ENCODE results near the gene CSTPP1.

Gene CSTPP1, protein sequence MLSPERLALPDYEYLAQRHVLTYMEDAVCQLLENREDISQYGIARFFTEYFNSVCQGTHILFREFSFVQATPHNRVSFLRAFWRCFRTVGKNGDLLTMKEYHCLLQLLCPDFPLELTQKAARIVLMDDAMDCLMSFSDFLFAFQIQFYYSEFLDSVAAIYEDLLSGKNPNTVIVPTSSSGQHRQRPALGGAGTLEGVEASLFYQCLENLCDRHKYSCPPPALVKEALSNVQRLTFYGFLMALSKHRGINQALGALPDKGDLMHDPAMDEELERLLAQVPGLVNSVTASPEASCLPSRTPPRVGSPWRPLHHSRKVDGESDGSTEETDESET

GRCh38 chr11:46936138-46937110 lies at the start of gene CSTPP1:
Gene CSTPP1 (plus strand): TSS chr11:46936761. CDS start chr11:46936806, 45 bp downstream.
- peak; percentile 97 for DNase-seq

DNA sequence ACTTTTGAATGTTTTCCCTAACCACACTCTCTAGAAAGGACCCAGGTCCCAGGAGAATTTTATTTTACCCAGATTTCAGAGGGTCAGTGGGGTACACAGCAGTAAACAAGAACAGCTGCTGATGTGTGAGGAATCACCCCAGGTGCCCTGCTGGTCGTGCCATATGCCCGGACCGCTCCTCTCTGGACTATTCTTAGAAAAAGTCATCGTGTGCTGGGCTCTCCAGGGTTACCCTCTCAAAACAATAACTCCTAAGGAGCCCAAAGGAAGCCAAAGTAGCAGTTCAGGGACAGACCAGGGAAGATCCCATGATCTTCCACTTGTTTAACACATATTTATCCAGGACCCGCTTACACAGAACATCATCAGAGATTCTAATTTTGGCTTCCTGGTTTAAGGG lies 47.9 kb upstream of the CSTPP1 start:
- no peak for DNase-seq

- no peak for DNase-seq
These were observed 47.3 kb upstream of the CSTPP1 start for GRCh38 chr11:46889251-46889650.

GRCh38 chr11:46889689-46890475 lies 46.7 kb upstream of the CSTPP1 start:
- DNase-seq: peak; percentile 80

- no peak for DNase-seq
These were observed 45.9 kb upstream of the CSTPP1 start for GRCh38 chr11:46890665-46891064.

DNA sequence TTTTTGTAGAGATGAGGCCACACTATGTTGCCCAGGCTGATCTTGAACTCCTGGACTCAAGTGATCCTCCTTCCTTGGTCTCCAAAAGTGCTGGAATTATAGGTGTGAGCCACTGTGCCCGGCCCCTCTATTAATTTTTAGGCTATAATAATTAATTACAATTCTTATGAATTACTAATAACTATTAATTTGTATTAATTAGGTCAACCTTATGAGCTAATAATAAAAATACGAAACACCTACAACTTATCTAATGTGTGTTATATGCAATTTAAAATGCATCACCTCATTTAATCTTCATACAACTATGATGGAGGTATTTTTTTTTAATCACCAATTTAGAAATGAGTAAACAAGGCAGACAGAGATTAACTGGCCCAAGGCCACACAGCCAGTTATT lies 44.5 kb upstream of the CSTPP1 start:
- no peak for DNase-seq

- DNase-seq: no peak
These were observed 43.7 kb upstream of the CSTPP1 start for GRCh38 chr11:46892838-46893237.

DNA sequence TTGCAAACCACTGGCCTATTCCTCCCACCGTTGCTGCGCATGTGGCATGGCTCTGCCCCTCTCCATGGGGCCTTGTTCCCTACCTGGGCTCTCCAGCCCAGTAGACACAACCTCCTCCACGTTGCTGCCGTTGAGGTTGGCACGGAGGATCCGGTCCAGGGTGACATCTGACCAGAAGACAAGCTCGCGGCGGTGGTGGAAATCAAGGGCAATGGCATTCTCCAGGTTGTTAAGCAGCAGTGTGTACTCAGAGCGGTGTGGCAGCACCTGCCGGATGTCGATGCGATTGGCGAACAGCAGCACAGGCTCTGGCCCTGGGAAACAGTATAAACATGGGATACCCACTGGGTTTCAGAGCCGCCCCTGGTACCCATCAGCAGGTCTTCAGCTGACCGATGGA lies 42.1 kb upstream of the CSTPP1 start:
- no peak for DNase-seq

- no peak for DNase-seq
These were observed 41.6 kb upstream of the CSTPP1 start for GRCh38 chr11:46894961-46895360.

DNA sequence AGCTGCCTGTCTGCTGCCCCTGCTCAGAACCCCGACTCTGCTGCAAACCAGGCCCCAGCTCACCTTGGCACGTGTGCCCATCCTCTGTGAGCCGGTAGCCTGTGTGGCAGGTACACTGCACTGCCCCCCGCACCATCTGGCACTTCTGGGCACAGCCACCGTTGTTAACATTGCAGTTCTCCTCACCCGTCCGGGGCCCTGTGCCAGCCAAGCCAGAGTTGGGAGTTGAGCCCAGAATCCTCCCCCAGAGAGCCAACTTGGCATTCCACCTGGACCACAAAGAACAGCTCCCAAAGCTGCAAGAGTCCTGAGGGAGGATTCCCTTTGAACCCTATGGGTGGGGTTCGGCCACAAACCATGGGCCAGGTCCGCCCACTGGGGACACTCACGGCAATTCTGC lies 40.7 kb upstream of the CSTPP1 start:
- no peak for DNase-seq

DNA sequence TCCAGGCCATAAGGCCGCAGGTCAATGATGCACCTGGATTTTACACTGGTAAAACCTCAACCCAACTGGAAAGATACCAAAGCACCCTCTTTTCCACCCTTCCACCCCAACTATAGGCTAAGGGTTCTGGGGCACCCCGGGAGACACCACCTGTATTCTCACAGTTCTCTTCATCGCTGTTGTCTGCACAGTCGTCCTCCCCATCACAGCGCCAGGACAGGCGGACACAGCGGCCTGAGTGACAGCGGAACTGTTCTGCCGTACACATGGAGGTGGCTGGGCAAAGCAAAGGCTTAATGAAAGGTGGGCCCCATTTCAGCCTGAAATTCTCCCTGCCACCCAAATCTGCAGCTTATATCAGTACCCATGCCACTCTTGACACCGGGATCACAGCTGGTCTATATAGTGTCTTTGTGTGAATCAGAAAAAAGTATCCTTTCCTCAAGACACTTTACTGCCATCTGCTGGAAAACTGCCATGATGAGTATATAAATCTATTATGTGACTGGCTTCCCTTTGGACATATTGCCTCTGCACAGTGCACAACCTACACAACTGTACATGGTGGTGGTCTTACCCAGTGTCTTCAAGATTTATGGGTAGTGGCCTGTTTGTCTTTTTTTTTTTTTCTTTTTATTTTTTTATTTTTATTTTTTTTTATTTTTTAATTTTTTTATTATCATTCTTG lies 39.7 kb upstream of the CSTPP1 start:
- DNase-seq: peak; percentile 9

GRCh38 chr11:46898396-46899095 lies 38.0 kb upstream of the CSTPP1 start:
- DNase-seq: no peak

- no peak for DNase-seq
These were observed 37.0 kb upstream of the CSTPP1 start for GRCh38 chr11:46899501-46900025.

DNA sequence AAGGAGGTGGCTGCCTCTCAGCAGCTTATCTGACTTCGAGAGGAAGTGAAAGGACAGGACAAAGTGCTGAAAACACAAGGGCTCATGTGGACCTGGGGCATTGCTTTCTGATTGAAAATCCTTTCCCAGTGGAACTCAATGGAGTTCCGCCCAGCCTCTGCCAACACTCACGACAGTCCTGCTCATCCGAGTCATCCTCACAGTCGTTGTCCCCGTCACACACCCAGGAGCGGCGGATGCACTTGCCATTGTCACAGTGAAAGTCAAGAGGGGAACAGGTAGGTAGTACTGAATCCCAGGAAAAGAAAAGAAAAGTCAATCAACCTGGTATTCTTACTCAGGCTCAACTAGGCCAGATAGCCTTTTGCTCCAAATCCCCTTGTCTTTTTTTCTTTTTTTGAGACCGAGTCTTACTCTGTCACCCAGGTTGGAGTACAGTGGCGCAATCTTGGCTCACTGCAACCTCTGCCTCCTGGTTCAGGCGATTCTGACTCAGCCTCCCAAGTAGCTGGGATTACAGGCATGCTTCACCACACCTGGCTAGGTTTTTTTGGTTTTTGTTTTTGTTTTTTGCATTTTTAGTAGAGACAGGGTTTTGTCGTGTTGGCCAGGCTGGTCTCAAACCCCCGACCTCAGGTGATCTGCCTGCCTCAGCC lies 36.3 kb upstream of the CSTPP1 start:
- no peak for DNase-seq

DNA sequence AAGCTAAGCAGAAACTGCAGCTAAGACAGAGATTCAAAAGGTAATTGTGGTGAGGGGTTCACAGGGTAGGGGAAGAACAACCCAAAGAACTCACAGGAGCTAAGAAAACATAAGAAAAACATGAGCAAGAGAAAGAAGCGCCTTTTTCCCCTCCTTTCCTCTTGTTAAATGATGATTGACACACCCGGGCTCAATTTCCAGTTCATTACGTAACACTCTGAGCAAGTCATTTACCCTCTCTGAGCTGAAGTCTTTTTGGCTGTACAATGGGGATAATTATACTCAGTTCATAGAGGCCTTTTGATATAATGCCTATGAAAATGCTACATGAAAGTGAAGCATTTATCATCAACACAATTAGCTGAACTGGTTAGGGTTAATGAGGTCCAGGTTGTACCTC lies 35.4 kb upstream of the CSTPP1 start:
- no peak for DNase-seq

GRCh38 chr11:46902694-46903093 lies 33.9 kb upstream of the CSTPP1 start:
- DNase-seq: no peak

DNA sequence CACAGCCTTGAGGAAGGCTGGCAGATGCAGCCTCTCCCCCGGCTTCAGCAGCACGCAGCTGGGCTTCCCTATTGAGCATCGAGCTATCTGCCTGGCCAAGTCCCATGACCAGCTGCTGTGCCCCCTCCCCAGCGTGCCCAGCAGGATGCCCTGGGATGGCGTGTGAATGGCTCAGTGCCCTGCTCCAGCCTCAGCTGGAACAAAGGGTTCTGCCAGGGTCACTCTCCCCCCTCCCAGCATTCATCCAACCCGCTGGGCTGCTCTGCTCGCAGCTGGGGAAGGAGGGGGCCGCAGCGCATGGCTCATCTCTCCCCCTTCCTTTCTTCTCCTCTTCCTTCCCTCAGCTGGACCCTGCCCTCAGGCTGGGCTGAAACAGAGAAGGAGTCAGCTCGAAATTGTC lies 32.7 kb upstream of the CSTPP1 start:
- DNase-seq: no peak

DNA sequence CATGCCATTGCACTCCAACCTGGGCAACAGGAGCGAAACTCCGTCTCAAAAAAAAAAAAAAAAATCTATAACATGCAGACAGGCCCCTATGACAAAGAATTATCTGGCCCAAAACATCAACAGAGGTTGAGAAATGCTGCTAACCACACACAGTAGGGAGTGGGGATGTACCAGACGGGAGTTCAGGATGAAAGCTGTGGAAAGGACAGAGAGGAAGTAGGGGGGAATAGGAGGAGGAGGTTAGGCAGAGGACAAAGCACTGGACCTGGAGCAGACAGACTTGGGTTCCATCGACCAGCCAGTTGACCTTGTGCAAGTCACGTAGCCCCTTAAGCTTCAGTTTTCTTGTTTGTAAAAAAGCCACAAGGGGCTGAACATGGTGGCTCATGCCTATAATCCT lies 30.8 kb upstream of the CSTPP1 start:
- DNase-seq: no peak

DNA sequence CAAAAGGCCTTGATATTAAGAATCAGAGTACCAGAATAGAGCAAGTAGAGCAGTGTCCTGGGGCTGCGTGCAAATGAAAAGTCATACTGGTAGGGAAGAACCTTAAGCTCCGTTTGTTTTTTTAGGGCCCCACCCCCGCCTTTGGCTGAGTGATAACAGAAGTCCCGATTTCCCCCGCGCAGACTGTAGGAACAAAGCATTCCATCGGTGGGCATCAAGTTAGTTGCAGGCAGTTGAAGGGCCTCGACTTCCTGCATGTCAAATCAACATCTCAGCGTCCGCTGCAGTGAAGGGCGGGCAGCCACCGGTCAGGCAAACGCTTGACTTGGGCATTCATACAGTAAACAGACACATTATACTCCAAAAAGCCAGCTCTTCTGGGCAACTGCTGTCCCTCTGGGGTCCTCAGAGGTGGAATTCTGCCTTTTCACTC lies 29.9 kb upstream of the CSTPP1 start:
- DNase-seq: no peak

DNA sequence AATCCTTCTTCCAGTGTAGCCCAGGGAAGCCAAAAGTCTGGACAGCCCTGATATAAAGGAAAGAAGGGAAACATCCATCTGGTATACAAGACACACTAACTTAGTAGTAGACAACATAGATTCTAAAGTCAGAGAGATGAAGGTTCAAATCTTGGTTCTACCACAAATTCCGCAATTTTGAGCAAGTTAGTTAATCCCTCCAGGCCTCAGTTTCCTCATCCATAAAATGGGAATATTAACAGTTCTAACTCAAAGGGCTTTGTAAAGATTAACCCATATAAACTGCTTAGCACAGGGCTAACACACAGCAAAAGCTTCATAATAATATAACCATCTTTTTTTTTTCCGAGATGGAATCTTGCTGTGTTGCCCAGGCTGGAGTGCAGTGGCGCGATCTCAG lies 29.0 kb upstream of the CSTPP1 start:
- DNase-seq: no peak

GRCh38 chr11:46912526-46913150 lies 23.9 kb upstream of the CSTPP1 start:
- no peak for DNase-seq
